HepG2 (cell line): ENCODE measurements around the gene GPR27. TPM values are rescaled to one million over a fixed set of nuclear protein-coding genes. Genes with fewer than 3 reads are reported as not detected.

Source experiments
- ATAC-seq: fragments of 200-7000 bp; cut with Tn5 transposase; 3 replicates; pipeline ENCODE4 v1.9.1; 2020; ENCODE audit warnings: mild to moderate bottlenecking, moderate library complexity
- BruUV-seq: library from RNA; stranded (reverse); fragments of 400-500 nt; replicated peaks from 2 replicates; lab custom pipeline; 2021; lab: Mats Ljungman, UMichigan
- CTCF ChIA-PET: fragments of 300-600 bp; formaldehyde crosslinking; extraction: SDS; loops from one replicate; lab custom pipeline; 2021; ENCODE audit warnings: low total read pairs, inconsistent platforms, low intra/inter-chr PET ratio; lab: Yijun Ruan, JAX
- POLR2A ChIA-PET: fragments of 350-600 bp; sonication (Branson Sonifier 250); formaldehyde crosslinking; loops from one replicate; lab custom pipeline; 2020; ENCODE audit warnings: antibody characterized with exemption, inconsistent platforms; lab: Yijun Ruan, JAX
- DNase-seq: peaks from one replicate; pipeline ENCODE4 v3.0.0-alpha.2; 2015; ENCODE audit warnings: low spot score
- FAIRE-seq: peaks from 3 replicates; lab custom pipeline; 2011; peaks lifted over from hg19 to GRCh38; lab: Jason Lieb, UNC
- H2AFZ ChIP-seq: one replicate; pipeline ENCODE4 v1.6.1; 2011; ENCODE audit warnings: low read length, inconsistent platforms
- H3K27ac ChIP-seq: fragments of 300-600 bp; 3 replicates; pipeline ENCODE4 v1.8.0; 2011; ENCODE audit warnings: mixed run types, mild to moderate bottlenecking, mixed read lengths, low read length, inconsistent platforms; ENCODE audit not compliant: insufficient read depth; ENCODE audit errors: extremely low read length
- H3K27me3 ChIP-seq, 2 experiments: fragments of 200-600 bp in 1 of 2; 2 replicates in 1 of 2; 3 replicates in 1 of 2; pipeline versions ENCODE4 v1.6.0 to v1.8.0; 2011; ENCODE audit warnings: low read length in 2 of 2, mild to moderate bottlenecking in 2 of 2, moderate library complexity in 2 of 2, inconsistent platforms in 1 of 2; ENCODE audit not compliant: insufficient read depth in 2 of 2, control insufficient read depth in 1 of 2
- H3K36me3 ChIP-seq, 2 experiments: fragments of 200-600 bp in 1 of 2; replicated peaks in 1 of 2; 2 replicates in 1 of 2; 3 replicates in 1 of 2; pipeline versions ENCODE4 v1.5.1 to v1.8.0; 2011; ENCODE audit warnings: low read length in 2 of 2, inconsistent platforms in 1 of 2; ENCODE audit not compliant: insufficient read depth in 2 of 2, control insufficient read depth in 1 of 2
- H3K4me1 ChIP-seq: 2 replicates; pipeline ENCODE4 v1.5.1; 2012; ENCODE audit warnings: low read length, inconsistent platforms; ENCODE audit not compliant: insufficient read depth
- H3K4me2 ChIP-seq: 2 replicates; pipeline ENCODE4 v1.6.0; 2011; ENCODE audit warnings: low read depth, low read length, inconsistent platforms
- H3K4me3 ChIP-seq, 3 experiments: fragments of 200-600 bp in 1 of 3; sonication (generic), shearing (Covaris generic) in 1 of 3; replicated peaks in 1 of 3; 2 replicates each; pipeline ENCODE4 v1.5.1; 2011 to 2016; ENCODE audit warnings: low read length in 3 of 3, inconsistent platforms in 2 of 3, low read depth in 2 of 3, mild to moderate bottlenecking in 2 of 3, control low read depth in 1 of 3, mixed read lengths in 1 of 3; ENCODE audit not compliant: insufficient read depth in 1 of 3
- H3K79me2 ChIP-seq: one replicate; pipeline ENCODE4 v1.6.1; 2011; ENCODE audit warnings: low read length, inconsistent platforms; ENCODE audit not compliant: insufficient read depth
- H3K9ac ChIP-seq: 2 replicates; pipeline ENCODE4 v1.6.0; 2011; ENCODE audit warnings: mild to moderate bottlenecking, low read depth, low read length, inconsistent platforms; ENCODE audit not compliant: insufficient read depth
- H3K9me3 ChIP-seq: 2 replicates; pipeline ENCODE4 v1.5.1; 2012; ENCODE audit warnings: mild to moderate bottlenecking, low read length
- H4K20me1 ChIP-seq: 2 replicates; pipeline ENCODE4 v1.6.0; 2011; ENCODE audit warnings: inconsistent platforms, mild to moderate bottlenecking, low read length, moderate library complexity; ENCODE audit not compliant: insufficient read depth
- CCDC6 ChIP-seq: sonication (generic); formaldehyde crosslinking; IDR thresholded peaks from 2 replicates; pipeline ENCODE4 v1.8.1; 2022; ENCODE audit warnings: mild to moderate bottlenecking, missing genetic modification reagents, moderate library complexity
- GFI1 ChIP-seq: sonication (generic); formaldehyde crosslinking; IDR thresholded peaks from 2 replicates; pipeline ENCODE4 v1.5.0; 2020; ENCODE audit warnings: missing genetic modification reagents, mild to moderate bottlenecking, borderline replicate concordance
- MXD4 ChIP-seq: IDR thresholded peaks from 2 replicates; pipeline ENCODE4 v1.6.1; 2016; ENCODE audit warnings: mild to moderate bottlenecking, missing biosample characterization, missing genetic modification reagents
- TARDBP ChIP-seq: sonication (generic); formaldehyde crosslinking; IDR thresholded peaks from 2 replicates; pipeline ENCODE4 v1.8.0; 2022; ENCODE audit warnings: mild to moderate bottlenecking, missing genetic modification reagents
- WIZ ChIP-seq: sonication (generic); formaldehyde crosslinking; IDR thresholded peaks from 2 replicates; pipeline ENCODE4 v1.5.1; 2020; ENCODE audit warnings: mild to moderate bottlenecking, missing genetic modification reagents
- WGBS: methylation state at CpG from one replicate; pipeline ENCODE4 v1.1.6; 2017; ENCODE audit warnings: low lambda C conversion rate; 5-methylcytosine and 5-hydroxymethylcytosine counted together
- in situ Hi-C: cut with HindIII; loops from 2 replicates; pipeline ENCODE4 v1.10.0; 2017; ENCODE audit warnings: low pct_unique_long_range_greater_than_20kb; ENCODE audit not compliant: extremely low pct_ligation_motif_present
- intact Hi-C: fragments of 100-400 bp; cut with micrococcal nuclease; formaldehyde crosslinking; loops from one replicate; pipeline ENCODE4 v1.10.0; 2022; ENCODE audit not compliant: unreplicated experiment
- polyA plus RNA-seq, 8 experiments: library from polyadenylated mRNA; depleted of rRNA in 3 of 8; stranded (reverse) in 7 of 8; unstranded in 1 of 8; fragments of >200 nt; fragmentation: Illumina TruSeq in 4 of 8; extraction: Trizol in 4 of 8; gene quantifications; 2 replicates each; pipeline versions ENCODE4 v1.2.1 to v1.2.3, GENCODE V29; 2011 to 2016; ENCODE audit warnings: low read depth in 4 of 8, missing spikeins in 1 of 8, mixed read lengths in 1 of 8; ENCODE audit not compliant: insufficient read depth in 1 of 8
- total RNA-seq, 5 experiments: library from RNA; depleted of rRNA; stranded (reverse); fragments of >200 nt; fragmentation: Illumina TruSeq; extraction: Trizol; gene quantifications; 2 replicates each; pipeline ENCODE4 v1.2.3, GENCODE V29; 2016; ENCODE audit warnings: low read depth in 1 of 5
- TF ChIP-seq, protein P1 (sequence below): sonication (generic); formaldehyde crosslinking; IDR thresholded peaks from 2 replicates; pipeline ENCODE4 v1.4.0; 2020; ENCODE audit warnings: mild to moderate bottlenecking, missing genetic modification reagents
- TF ChIP-seq, protein P2 (sequence below): sonication (generic); formaldehyde crosslinking; IDR thresholded peaks from 2 replicates; pipeline ENCODE4 v1.4.0; 2020; ENCODE audit warnings: missing genetic modification reagents, borderline replicate concordance

Gene GPR27
- total and polyA plus RNA-seq, 2 of the 13 experiments (the other 11 are each of a cell fraction or from before 2014, with no cell fraction given): not detected

DNA sequence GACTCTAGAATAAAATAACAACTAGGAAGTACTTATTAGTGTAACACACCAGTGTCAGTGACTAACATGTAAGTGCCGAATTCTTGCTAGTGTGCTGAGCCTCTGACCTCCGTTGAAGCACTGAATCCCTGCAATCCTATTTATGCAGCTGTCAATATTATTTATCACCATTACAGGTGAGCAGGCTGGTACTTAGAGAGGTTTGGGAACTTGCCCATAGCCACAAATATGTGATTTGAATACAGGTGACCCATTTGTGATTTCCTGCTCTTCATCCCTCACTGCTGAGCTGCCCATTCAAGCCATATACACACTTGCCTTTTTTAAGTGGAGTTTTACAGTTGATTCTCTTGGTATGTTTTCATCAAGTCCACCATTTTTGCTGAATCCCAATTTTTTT, 40.6 kb upstream of the GPR27 start (continued):
- TF ChIP-seq, protein P1, sequence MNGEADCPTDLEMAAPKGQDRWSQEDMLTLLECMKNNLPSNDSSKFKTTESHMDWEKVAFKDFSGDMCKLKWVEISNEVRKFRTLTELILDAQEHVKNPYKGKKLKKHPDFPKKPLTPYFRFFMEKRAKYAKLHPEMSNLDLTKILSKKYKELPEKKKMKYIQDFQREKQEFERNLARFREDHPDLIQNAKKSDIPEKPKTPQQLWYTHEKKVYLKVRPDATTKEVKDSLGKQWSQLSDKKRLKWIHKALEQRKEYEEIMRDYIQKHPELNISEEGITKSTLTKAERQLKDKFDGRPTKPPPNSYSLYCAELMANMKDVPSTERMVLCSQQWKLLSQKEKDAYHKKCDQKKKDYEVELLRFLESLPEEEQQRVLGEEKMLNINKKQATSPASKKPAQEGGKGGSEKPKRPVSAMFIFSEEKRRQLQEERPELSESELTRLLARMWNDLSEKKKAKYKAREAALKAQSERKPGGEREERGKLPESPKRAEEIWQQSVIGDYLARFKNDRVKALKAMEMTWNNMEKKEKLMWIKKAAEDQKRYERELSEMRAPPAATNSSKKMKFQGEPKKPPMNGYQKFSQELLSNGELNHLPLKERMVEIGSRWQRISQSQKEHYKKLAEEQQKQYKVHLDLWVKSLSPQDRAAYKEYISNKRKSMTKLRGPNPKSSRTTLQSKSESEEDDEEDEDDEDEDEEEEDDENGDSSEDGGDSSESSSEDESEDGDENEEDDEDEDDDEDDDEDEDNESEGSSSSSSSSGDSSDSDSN (CRISPR knock-in tag): no peak
- TF ChIP-seq CCDC6 (CRISPR knock-in tag) (no peak), TARDBP (CRISPR knock-in tag) (no peak), MXD4 (CRISPR knock-in tag) (no peak), WIZ (CRISPR knock-in tag) (no peak)
- TF ChIP-seq, protein P2, sequence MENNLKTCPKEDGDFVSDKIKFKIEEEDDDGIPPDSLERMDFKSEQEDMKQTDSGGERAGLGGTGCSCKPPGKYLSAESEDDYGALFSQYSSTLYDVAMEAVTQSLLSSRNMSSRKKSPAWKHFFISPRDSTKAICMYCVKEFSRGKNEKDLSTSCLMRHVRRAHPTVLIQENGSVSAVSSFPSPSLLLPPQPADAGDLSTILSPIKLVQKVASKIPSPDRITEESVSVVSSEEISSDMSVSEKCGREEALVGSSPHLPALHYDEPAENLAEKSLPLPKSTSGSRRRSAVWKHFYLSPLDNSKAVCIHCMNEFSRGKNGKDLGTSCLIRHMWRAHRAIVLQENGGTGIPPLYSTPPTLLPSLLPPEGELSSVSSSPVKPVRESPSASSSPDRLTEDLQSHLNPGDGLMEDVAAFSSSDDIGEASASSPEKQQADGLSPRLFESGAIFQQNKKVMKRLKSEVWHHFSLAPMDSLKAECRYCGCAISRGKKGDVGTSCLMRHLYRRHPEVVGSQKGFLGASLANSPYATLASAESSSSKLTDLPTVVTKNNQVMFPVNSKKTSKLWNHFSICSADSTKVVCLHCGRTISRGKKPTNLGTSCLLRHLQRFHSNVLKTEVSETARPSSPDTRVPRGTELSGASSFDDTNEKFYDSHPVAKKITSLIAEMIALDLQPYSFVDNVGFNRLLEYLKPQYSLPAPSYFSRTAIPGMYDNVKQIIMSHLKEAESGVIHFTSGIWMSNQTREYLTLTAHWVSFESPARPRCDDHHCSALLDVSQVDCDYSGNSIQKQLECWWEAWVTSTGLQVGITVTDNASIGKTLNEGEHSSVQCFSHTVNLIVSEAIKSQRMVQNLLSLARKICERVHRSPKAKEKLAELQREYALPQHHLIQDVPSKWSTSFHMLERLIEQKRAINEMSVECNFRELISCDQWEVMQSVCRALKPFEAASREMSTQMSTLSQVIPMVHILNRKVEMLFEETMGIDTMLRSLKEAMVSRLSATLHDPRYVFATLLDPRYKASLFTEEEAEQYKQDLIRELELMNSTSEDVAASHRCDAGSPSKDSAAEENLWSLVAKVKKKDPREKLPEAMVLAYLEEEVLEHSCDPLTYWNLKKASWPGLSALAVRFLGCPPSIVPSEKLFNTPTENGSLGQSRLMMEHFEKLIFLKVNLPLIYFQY (CRISPR knock-in tag): no peak
- TF ChIP-seq, all 625 proteins: peak for 0

DNA sequence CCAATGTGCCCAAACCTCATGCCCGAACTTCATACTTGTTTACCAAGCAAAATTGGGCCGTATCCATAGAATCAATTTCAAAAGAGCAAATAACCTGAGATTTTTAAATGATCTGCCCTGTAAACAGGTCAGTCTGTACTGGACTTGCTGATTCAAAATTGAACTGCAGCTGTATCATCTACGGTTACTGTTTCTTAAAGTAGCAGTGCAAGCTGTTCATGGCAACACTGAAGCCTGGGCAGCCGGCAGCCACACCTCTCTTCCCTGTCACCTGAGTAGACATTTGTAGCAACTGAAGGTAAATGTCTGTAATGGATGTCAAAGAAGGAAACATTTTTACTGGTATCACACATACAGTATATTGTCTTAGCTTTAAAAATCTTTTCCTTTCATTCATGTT, 39.1 kb upstream of the GPR27 start:
- Histone ChIP-seq H4K20me1 (no peaks in the 10 kb centered on the region), H3K27me3 (peaks cover 0 to 7% of the 10 kb centered on the region in 2 experiments; a peak in 2 of 5 replicates), H3K9me3 (no peaks in the 10 kb centered on the region), H3K9ac (no peak overlapping the region), H3K4me2 (no peak overlapping the region), H2AFZ (no peak overlapping the region), H3K4me1 (no peaks in the 10 kb centered on the region), H3K36me3 (no peaks in the 10 kb centered on the region), H3K79me2 (no peaks in the 10 kb centered on the region), H3K4me3 (no peak overlapping the region), H3K27ac (no peak overlapping the region)
- BruUV-seq: no TSS peak
- intact Hi-C loops: no loop called here
- CTCF ChIA-PET: no interaction called here
- no peak for TF ChIP-seq GFI1
- ATAC-seq (no peak), DNase-seq (no peak), FAIRE-seq (no peak)
- in situ Hi-C loops: loop anchor here (25.0 kb wide), 2 partner anchors 1098 to 1373 kb away; no protein-coding TSS in a partner anchor
- WGBS: 25% methylated on average over 4 of the region's 4 CpGs
- POLR2A ChIA-PET: no interaction called here
